Endothelial cell of umbilical vein (primary cell): ENCODE data around the gene LTN1. TPM values are rescaled to one million over a fixed set of nuclear protein-coding genes. Genes with fewer than 3 reads are reported as not detected.

ENCODE experiments used
- BruUV-seq: library from RNA; stranded (reverse); fragments of 400-500 nt; replicated peaks from 2 replicates; lab custom pipeline; 2021; lab: Mats Ljungman, UMichigan
- CTCF ChIA-PET: fragments of 300-600, 350-600 bp; sonication (Branson Sonifier 250); formaldehyde crosslinking; loops from one replicate; lab custom pipeline; 2021; ENCODE audit warnings: antibody characterized with exemption, inconsistent platforms; lab: Charles Lee
- POLR2A ChIA-PET: fragments of 300-600, 350-600 bp; sonication (Branson Sonifier 250); formaldehyde crosslinking; loops from one replicate; lab custom pipeline; 2021; ENCODE audit warnings: antibody characterized with exemption, inconsistent platforms; lab: Charles Lee
- DNase-seq: peaks from one replicate; pipeline ENCODE4 v3.0.0-alpha.2; 2011; ENCODE audit warnings: low read depth, low spot score
- FAIRE-seq: peaks from 2 replicates; lab custom pipeline; 2011; peaks lifted over from hg19 to GRCh38; lab: Jason Lieb, UNC
- H2AFZ ChIP-seq: 2 replicates; pipeline ENCODE4 v1.6.0; 2012; ENCODE audit warnings: low read depth, low read length, control low read depth, inconsistent platforms
- H3K27ac ChIP-seq: 2 replicates; pipeline ENCODE4 v1.5.1; 2011; ENCODE audit warnings: low read depth, mild to moderate bottlenecking, control low read depth, low read length, moderate library complexity; ENCODE audit not compliant: insufficient read depth
- H3K27me3 ChIP-seq, 2 experiments: 2 replicates each; pipeline versions ENCODE4 v1.6.0 to v1.6.1; 2011; ENCODE audit warnings: low read length in 2 of 2, mixed read lengths in 1 of 2; ENCODE audit not compliant: control insufficient read depth in 2 of 2, insufficient read depth in 2 of 2
- H3K36me3 ChIP-seq, 2 experiments: 2 replicates in 1 of 2; 3 replicates in 1 of 2; pipeline ENCODE4 v1.5.1; 2011; ENCODE audit warnings: low read length in 2 of 2, mild to moderate bottlenecking in 1 of 2, moderate library complexity in 1 of 2; ENCODE audit not compliant: control insufficient read depth in 2 of 2, insufficient read depth in 2 of 2; ENCODE audit errors: extremely low read depth in 1 of 2
- H3K4me1 ChIP-seq: 3 replicates; pipeline ENCODE4 v1.5.1; 2011; ENCODE audit warnings: mild to moderate bottlenecking, low read length; ENCODE audit not compliant: control insufficient read depth, insufficient read depth; ENCODE audit errors: extremely low read depth
- H3K4me2 ChIP-seq: 2 replicates; pipeline ENCODE4 v1.6.1; 2011; ENCODE audit warnings: low read length, control low read depth, mixed read lengths; ENCODE audit not compliant: insufficient read depth
- H3K4me3 ChIP-seq, 3 experiments: fragments of 200-600 bp in 1 of 3; sonication (generic), shearing (Covaris generic) in 1 of 3; replicated peaks in 1 of 3; 2 replicates each; pipeline ENCODE4 v1.5.1; 2011 to 2016; ENCODE audit warnings: control low read depth in 3 of 3, low read length in 3 of 3, mild to moderate bottlenecking in 2 of 3, inconsistent platforms in 1 of 3, low read depth in 1 of 3, moderate library complexity in 1 of 3; ENCODE audit not compliant: insufficient read depth in 1 of 3
- H3K79me2 ChIP-seq: 2 replicates; pipeline ENCODE4 v1.6.0; 2012; ENCODE audit warnings: low read length, inconsistent platforms; ENCODE audit not compliant: control insufficient read depth, insufficient read depth
- H3K9ac ChIP-seq: replicated peaks from 2 replicates; pipeline ENCODE3; 2011; ENCODE audit warnings: low read length, control low read depth; ENCODE audit not compliant: insufficient read depth; ENCODE audit errors: extremely low read depth
- H3K9me1 ChIP-seq: replicated peaks from 3 replicates; pipeline ENCODE4 v1.6.0; 2011; ENCODE audit warnings: mild to moderate bottlenecking, low read length; ENCODE audit not compliant: control insufficient read depth, insufficient read depth; ENCODE audit errors: extremely low read depth
- H3K9me3 ChIP-seq: replicated peaks from 2 replicates; pipeline ENCODE4 v1.5.1; 2012; ENCODE audit warnings: low read length, inconsistent platforms; ENCODE audit not compliant: control insufficient read depth, insufficient read depth
- H4K20me1 ChIP-seq: replicated peaks from 2 replicates; pipeline ENCODE3; 2011; ENCODE audit warnings: mild to moderate bottlenecking, low read length; ENCODE audit not compliant: control insufficient read depth, insufficient read depth; ENCODE audit errors: extremely low read depth
- EZH2 ChIP-seq: IDR thresholded peaks from 2 replicates; pipeline ENCODE4 v1.6.1; 2012; ENCODE audit warnings: borderline replicate concordance, low read depth, mild to moderate bottlenecking, moderate library complexity, low read length, inconsistent platforms; ENCODE audit not compliant: severe bottlenecking
- FOS ChIP-seq: IDR thresholded peaks from 2 replicates; pipeline ENCODE4 v1.6.1; 2011; ENCODE audit warnings: mild to moderate bottlenecking, low read length, moderate library complexity, borderline replicate concordance; ENCODE audit not compliant: insufficient read depth
- GATA2 ChIP-seq: IDR thresholded peaks from 2 replicates; pipeline ENCODE4 v1.7.0; 2011; ENCODE audit warnings: low read depth, mild to moderate bottlenecking, moderate library complexity, mixed read lengths, low read length; ENCODE audit not compliant: insufficient read length, insufficient read depth
- JUN ChIP-seq: IDR thresholded peaks from 2 replicates; pipeline ENCODE4 v1.6.1; 2011; ENCODE audit warnings: borderline replicate concordance, low read depth; ENCODE audit not compliant: insufficient read length, insufficient read depth
- MYC ChIP-seq: IDR thresholded peaks from one replicate; pipeline ENCODE4 v1.6.1; 2011; ENCODE audit warnings: mild to moderate bottlenecking, low read depth, low read length
- POLR2A ChIP-seq: IDR thresholded peaks from 2 replicates; pipeline ENCODE4 v1.6.1; 2012; ENCODE audit warnings: low read depth, mild to moderate bottlenecking, control low read depth, low read length
- POLR2AphosphoS5 ChIP-seq: IDR thresholded peaks from 2 replicates; pipeline ENCODE4 v1.6.1; 2012; ENCODE audit warnings: low read depth, mild to moderate bottlenecking, control low read depth, low read length, moderate library complexity; ENCODE audit not compliant: insufficient read depth
- dilution Hi-C: fragments of 300-500 bp; cut with MboI; formaldehyde crosslinking; loops from one replicate; pipeline ENCODE4 v1.15.0; 2019; ENCODE audit warnings: low sequenced_read_pairs; ENCODE audit not compliant: extremely low pct_ligation_motif_present
- intact Hi-C: fragments of 100-400 bp; cut with micrococcal nuclease; formaldehyde crosslinking; loops from one replicate; pipeline ENCODE4 v1.10.0; 2022
- polyA plus RNA-seq, 4 experiments: library from polyadenylated mRNA; depleted of rRNA in 3 of 4; stranded (reverse) in 3 of 4; unstranded in 1 of 4; fragments of >200 nt; gene quantifications; 2 replicates each; pipeline versions ENCODE4 v1.2.1 to v1.2.3, GENCODE V29; 2011 to 2012; ENCODE audit warnings: missing spikeins in 1 of 4
- total RNA-seq: library from RNA; stranded (reverse); gene quantifications from 2 replicates; pipeline ENCODE4 v1.2.3, GENCODE V29; 2021
- TF ChIP-seq, protein P1 (sequence below): IDR thresholded peaks from 2 replicates; pipeline ENCODE4 v1.6.1; 2011; ENCODE audit not compliant: insufficient read depth, insufficient read length
- TF ChIP-seq, protein P2 (sequence below), 2 donors: IDR thresholded peaks; 1 replicate in 1 of 2; 2 replicates in 1 of 2; pipeline ENCODE4 v1.5.1; 2011; ENCODE audit warnings: low read length in 2 of 2, mild to moderate bottlenecking in 2 of 2, moderate library complexity in 2 of 2, control low read depth in 1 of 2, inconsistent platforms in 1 of 2, low read depth in 1 of 2; ENCODE audit not compliant: insufficient read depth in 1 of 2; ENCODE audit errors: extremely low read depth in 1 of 2

Gene LTN1
- total and polyA plus RNA-seq, 2 donors (not counting 3 experiments of a cell fraction or from before 2014, with no cell fraction given): 3.8 to 23.0 TPM

DNA sequence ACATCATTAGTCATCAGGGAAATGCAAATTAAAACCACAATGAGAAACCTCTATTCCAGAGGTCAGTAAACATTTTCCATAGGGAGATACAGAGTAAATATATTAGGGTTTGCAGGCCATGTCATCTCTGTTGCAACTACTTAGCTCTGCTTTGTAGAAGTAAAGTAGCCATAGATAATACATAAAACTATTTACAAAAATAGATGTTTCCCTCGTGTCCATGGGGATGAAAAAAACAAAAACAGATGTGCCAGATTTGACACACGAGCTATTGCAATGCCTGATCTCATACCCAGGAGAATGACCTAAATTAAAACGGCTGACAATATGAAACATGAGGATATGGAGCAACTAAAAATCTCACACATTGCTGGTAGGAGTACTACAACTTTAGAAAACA lies 17.3 kb downstream of the LTN1 start:
- no peak overlapping the region for H3K4me3 ChIP-seq
- H3K27ac ChIP-seq: no peak overlapping the region
- no peaks in the 10 kb centered on the region for H3K9me1 ChIP-seq
- H2AFZ ChIP-seq: no peak overlapping the region
- dilution Hi-C loops (no loop called here), intact Hi-C loops (no loop called here)
- FAIRE-seq: no peak
- POLR2A ChIA-PET: no interaction called here
- TF ChIP-seq POLR2A (no peak), MYC (no peak)
- no peaks in the 10 kb centered on the region for H3K4me1 ChIP-seq
- H3K36me3 ChIP-seq: peaks cover 5 to 15% of the 10 kb centered on the region in 2 experiments
- DNase-seq: no peak
- H3K79me2 ChIP-seq: peaks cover 2% of the 10 kb centered on the region
- CTCF ChIA-PET: interaction anchor here (0.5 to 1.8 kb wide), 3 partner anchors 11 to 1012 kb away, joined by 3 to 4 read pairs (median 3); no protein-coding TSS in a partner anchor
- no peak overlapping the region for H3K9ac ChIP-seq
- peaks cover 2% of the 10 kb centered on the region for H4K20me1 ChIP-seq
- H3K9me3 ChIP-seq: no peaks in the 10 kb centered on the region
- BruUV-seq: no TSS peak
- H3K4me2 ChIP-seq: no peak overlapping the region
- no peaks in the 10 kb centered on the region for H3K27me3 ChIP-seq

DNA sequence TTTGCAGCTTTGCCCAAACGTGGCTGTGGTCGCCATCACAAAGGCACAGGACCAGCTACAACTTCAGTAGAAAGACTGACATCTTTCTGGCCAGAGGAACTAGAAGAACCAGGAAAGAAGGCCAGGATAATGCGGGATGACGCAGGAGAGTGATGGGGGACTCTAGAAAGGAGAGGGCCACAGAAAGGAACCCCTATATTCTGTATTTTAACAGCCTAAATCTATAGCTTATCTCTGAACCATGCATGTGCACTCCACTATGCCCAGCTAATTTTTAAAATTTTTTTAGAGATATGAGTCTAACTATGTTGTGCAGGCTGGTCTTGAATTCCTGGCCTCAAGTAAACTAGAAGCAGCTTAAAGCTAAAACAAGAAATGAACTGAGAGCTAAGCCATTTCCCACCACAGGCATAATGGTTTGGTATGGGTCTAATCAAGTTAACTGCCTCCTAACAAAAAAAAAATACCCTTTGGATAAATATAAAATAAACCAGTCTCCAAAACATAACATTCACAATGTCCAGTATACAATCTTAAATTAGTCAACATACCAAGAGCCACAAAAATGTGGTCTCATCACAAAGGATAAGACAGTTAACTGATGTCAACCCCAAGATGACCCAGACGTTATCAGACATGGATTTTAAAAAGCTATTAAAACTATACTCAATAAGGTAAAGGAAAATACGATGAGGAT lies 18.0 kb downstream of the LTN1 start:
- no TSS peak for BruUV-seq
- intact Hi-C loops (no loop called here), dilution Hi-C loops (no loop called here)
- H3K79me2 ChIP-seq: peaks cover 2% of the 10 kb centered on the region
- no peaks in the 10 kb centered on the region for H4K20me1 ChIP-seq
- no peaks in the 10 kb centered on the region for H3K4me1 ChIP-seq
- TF ChIP-seq FOS: no peak
- no peak for TF ChIP-seq POLR2A
- TF ChIP-seq, protein P1, sequence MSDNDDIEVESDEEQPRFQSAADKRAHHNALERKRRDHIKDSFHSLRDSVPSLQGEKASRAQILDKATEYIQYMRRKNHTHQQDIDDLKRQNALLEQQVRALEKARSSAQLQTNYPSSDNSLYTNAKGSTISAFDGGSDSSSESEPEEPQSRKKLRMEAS: no peak
- no peak for TF ChIP-seq POLR2AphosphoS5
- TF ChIP-seq GATA2: no peak
- no peak for TF ChIP-seq JUN
- no peak for TF ChIP-seq EZH2
- no peak for TF ChIP-seq MYC
- TF ChIP-seq, protein P2, sequence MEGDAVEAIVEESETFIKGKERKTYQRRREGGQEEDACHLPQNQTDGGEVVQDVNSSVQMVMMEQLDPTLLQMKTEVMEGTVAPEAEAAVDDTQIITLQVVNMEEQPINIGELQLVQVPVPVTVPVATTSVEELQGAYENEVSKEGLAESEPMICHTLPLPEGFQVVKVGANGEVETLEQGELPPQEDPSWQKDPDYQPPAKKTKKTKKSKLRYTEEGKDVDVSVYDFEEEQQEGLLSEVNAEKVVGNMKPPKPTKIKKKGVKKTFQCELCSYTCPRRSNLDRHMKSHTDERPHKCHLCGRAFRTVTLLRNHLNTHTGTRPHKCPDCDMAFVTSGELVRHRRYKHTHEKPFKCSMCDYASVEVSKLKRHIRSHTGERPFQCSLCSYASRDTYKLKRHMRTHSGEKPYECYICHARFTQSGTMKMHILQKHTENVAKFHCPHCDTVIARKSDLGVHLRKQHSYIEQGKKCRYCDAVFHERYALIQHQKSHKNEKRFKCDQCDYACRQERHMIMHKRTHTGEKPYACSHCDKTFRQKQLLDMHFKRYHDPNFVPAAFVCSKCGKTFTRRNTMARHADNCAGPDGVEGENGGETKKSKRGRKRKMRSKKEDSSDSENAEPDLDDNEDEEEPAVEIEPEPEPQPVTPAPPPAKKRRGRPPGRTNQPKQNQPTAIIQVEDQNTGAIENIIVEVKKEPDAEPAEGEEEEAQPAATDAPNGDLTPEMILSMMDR (IDR thresholded peaks at IDR 0.05; ENCODE audit: extremely low read depth in 1 of 2, insufficient read depth in 1 of 2, low read depth in 1 of 2, low read length in 2 of 2): no peak
- H3K27ac ChIP-seq: no peak overlapping the region
- H3K27me3 ChIP-seq: no peaks in the 10 kb centered on the region
- no peak overlapping the region for H3K4me3 ChIP-seq
- POLR2A ChIA-PET: no interaction called here
- H3K36me3 ChIP-seq: peaks cover 2 to 12% of the 10 kb centered on the region in 2 experiments
- no peak overlapping the region for H3K9ac ChIP-seq
- no peak overlapping the region for H3K4me2 ChIP-seq
- H3K9me1 ChIP-seq: no peaks in the 10 kb centered on the region
- no peaks in the 10 kb centered on the region for H3K9me3 ChIP-seq
- CTCF ChIA-PET: interaction anchor here (1.0 to 1.8 kb wide), 5 partner anchors 12 to 35 kb away, joined by 3 to 5 read pairs (median 4); no protein-coding TSS in a partner anchor
- no peak overlapping the region for H2AFZ ChIP-seq
- FAIRE-seq (no peak), DNase-seq (no peak)
